Uterus (tissue), 2 donors: Measurements from ENCODE around the gene MYADML2.

Experiments used
- POLR2A ChIP-seq, 2 donors: fragments of 450-650 bp; IDR thresholded peaks; one replicate each; pipeline ENCODE4 v1.6.1; 2016; ENCODE audit warnings: antibody characterized with exemption in 2 of 2, mild to moderate bottlenecking in 1 of 2, moderate library complexity in 1 of 2
- TF ChIP-seq, protein P1 (sequence below), 4 experiments: fragments of 200-600 bp in 2 of 4; fragments of 450-650 bp in 2 of 4; sonication (generic) in 2 of 4; IDR thresholded peaks; one replicate each; pipeline ENCODE4 v1.5.1; 2016 to 2019; ENCODE audit warnings: antibody characterized with exemption in 4 of 4, mild to moderate bottlenecking in 2 of 4, moderate library complexity in 1 of 4

DNA sequence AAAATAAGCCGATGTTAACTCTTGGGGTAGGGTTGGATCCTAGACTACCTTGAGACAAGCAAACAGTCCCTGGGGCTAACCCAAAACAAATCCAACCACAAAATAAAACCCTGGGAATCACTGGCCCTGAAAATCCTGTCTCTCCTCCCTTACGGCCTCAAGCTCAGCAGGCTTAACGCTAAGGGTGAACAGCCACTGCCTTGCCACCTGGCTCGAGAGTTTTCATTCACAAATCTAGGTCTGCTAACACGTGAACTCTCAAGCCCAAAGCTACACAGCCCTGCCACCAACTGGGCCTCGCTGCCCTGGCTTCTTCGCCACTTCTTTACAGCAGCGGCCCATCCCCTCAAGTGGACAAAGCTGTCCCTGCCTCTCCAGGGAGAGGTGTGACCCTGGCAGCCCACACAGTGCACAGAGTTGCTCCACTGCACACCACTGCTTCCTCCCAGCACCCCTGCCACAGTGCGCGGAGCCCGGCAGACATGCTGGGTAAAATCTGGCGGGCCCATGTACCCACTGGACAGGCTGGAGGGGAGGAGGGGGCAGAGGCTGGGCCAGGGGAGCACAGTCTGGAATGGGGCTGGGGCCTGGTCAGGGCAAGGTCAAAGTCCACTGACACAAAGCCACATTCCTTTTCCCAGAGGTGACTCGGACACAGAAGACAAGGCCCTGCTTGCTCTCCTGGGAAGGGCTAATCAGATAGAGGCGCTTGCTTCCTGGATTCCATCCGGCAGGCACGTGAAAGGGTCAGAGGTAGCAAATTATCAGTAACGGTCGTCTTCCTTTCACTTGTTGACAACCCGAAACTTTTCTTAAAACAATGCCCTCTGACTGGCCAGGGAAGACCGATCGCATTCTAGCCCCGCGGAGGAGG, 36.8 kb downstream of the MYADML2 start:
- TF ChIP-seq, protein P1, sequence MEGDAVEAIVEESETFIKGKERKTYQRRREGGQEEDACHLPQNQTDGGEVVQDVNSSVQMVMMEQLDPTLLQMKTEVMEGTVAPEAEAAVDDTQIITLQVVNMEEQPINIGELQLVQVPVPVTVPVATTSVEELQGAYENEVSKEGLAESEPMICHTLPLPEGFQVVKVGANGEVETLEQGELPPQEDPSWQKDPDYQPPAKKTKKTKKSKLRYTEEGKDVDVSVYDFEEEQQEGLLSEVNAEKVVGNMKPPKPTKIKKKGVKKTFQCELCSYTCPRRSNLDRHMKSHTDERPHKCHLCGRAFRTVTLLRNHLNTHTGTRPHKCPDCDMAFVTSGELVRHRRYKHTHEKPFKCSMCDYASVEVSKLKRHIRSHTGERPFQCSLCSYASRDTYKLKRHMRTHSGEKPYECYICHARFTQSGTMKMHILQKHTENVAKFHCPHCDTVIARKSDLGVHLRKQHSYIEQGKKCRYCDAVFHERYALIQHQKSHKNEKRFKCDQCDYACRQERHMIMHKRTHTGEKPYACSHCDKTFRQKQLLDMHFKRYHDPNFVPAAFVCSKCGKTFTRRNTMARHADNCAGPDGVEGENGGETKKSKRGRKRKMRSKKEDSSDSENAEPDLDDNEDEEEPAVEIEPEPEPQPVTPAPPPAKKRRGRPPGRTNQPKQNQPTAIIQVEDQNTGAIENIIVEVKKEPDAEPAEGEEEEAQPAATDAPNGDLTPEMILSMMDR (IDR thresholded peaks at IDR 0.05): no peak
- TF ChIP-seq POLR2A (IDR thresholded peaks at IDR 0.05): no peak
